GM10248 (cell line): ENCODE measurements around the gene GOLPH3.

ENCODE experiments used
- CTCF ChIA-PET: fragments of 300-600 bp; sonication (Branson Sonifier 250); formaldehyde crosslinking; extraction: SDS; loops from one replicate; lab custom pipeline; 2021; ENCODE audit warnings: antibody characterized with exemption; lab: Yijun Ruan, JAX
- POLR2A ChIA-PET: fragments of 350-650 bp; sonication (Branson Sonifier 250); formaldehyde crosslinking; extraction: SDS; loops from one replicate; lab custom pipeline; 2020; ENCODE audit warnings: antibody characterized with exemption; lab: Yijun Ruan, JAX
- DNase-seq: peaks from one replicate; pipeline ENCODE4 v3.0.0; 2012; ENCODE audit errors: extremely low spot score
- TF ChIP-seq, protein P1 (sequence below): IDR thresholded peaks from 2 replicates; pipeline ENCODE4 v1.5.1; 2012; ENCODE audit warnings: mild to moderate bottlenecking, low read depth; ENCODE audit errors: extremely low read depth, missing control alignments, control extremely low read depth

Gene GOLPH3

DNA sequence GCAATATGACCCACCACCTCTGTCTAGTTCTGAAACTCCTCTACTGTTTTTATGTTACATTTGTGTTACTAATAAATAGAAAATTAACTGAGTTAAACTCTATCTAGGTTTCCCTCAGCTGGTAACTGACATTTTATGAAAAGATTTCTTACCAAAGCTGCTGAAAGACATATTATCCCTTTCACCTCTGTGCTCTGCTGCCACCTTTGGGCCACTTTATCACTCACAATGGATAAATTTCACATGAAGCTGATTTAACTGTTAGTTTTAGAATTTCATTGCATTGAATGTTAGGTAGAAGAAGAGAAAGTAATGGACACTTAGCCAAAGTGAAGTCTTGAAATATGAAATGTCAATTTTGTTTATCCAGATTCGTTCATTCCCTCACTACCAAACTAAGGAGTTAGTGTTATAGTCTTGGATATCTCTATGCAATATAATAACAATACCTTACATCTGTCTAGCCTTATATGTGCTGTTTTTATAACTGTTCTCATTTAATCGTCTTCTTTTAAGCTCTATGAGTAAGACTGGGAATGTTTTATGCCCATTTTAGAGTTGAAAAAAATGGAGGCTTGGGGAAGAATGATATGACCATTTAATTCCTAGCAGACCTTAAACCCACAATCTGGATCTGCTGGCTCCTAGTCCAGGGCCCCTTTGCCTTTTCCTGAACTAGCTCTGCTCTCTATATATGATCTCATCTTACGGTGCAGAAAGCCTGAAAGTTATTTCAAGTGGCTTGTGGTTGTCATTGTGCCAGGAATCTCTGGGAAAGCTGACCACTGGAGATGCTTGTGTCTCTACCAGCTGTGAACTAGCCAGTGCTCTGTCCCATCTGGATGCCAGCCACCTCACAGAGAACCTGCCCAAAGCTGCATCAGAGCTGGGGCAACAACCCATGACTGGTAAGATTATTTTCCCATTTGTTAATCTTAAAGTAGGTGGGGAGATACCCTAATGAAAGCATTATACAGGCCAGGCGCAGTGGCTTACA, 97.1 kb downstream of the GOLPH3 start:
- CTCF ChIA-PET: interaction anchor here (0.7 to 1.9 kb wide), 21 partner anchors 9 to 585 kb away, joined by 3 to 16 read pairs (median 4); no protein-coding TSS in a partner anchor
- POLR2A ChIA-PET: no interaction called here
- peak; percentile 45 for DNase-seq
- TF ChIP-seq, protein P1, sequence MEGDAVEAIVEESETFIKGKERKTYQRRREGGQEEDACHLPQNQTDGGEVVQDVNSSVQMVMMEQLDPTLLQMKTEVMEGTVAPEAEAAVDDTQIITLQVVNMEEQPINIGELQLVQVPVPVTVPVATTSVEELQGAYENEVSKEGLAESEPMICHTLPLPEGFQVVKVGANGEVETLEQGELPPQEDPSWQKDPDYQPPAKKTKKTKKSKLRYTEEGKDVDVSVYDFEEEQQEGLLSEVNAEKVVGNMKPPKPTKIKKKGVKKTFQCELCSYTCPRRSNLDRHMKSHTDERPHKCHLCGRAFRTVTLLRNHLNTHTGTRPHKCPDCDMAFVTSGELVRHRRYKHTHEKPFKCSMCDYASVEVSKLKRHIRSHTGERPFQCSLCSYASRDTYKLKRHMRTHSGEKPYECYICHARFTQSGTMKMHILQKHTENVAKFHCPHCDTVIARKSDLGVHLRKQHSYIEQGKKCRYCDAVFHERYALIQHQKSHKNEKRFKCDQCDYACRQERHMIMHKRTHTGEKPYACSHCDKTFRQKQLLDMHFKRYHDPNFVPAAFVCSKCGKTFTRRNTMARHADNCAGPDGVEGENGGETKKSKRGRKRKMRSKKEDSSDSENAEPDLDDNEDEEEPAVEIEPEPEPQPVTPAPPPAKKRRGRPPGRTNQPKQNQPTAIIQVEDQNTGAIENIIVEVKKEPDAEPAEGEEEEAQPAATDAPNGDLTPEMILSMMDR: peak; percentile 71
